Effector CD4-positive, alpha-beta T cell (primary cell): ENCODE results near the gene DNAJC8.

Experiments
- DNase-seq: peaks from one replicate; pipeline ENCODE4 v3.0.0-alpha.2; 2020

Gene DNAJC8

GRCh38 chr1:28249013-28249865 is 16.4 kb upstream of the DNAJC8 start:
- no peak for DNase-seq

GRCh38 chr1:28248273-28249012 is 15.6 kb upstream of the DNAJC8 start:
- DNase-seq = peak; percentile 75

DNA sequence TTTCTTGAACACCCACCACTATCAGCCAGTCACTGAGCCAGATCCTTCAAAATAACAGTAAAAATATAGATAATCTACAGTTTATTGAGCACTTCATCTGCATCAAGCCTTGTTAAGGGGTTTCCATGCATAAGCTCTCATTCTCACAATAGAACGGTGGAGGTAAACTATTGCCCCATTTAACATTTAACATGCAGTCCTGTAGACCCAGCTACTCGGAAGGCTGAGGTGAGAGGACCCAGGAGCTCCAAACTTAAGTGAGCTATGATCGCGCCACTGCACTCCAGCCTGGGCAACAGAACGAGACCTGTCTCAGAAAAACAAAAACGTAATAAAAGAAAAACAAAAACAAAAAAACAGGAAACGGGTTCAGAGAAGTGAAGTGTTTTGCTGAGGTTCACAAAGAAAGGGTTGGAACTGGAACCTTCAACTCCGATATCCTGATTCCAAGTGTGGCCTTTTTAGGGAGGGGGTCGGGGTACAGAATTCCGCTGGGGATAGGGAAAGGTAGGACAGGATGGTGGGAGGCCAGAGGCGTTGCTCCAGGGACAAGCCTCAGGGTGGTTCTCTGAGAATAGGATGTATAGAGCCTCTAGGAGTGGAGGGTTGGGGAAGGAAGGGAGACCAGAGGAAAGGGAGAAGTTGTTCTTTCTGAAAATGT is 14.9 kb upstream of the DNAJC8 start:
- DNase-seq = no peak

GRCh38 chr1:28246427-28246832 is 13.6 kb upstream of the DNAJC8 start:
- DNase-seq = peak; percentile 51

DNA sequence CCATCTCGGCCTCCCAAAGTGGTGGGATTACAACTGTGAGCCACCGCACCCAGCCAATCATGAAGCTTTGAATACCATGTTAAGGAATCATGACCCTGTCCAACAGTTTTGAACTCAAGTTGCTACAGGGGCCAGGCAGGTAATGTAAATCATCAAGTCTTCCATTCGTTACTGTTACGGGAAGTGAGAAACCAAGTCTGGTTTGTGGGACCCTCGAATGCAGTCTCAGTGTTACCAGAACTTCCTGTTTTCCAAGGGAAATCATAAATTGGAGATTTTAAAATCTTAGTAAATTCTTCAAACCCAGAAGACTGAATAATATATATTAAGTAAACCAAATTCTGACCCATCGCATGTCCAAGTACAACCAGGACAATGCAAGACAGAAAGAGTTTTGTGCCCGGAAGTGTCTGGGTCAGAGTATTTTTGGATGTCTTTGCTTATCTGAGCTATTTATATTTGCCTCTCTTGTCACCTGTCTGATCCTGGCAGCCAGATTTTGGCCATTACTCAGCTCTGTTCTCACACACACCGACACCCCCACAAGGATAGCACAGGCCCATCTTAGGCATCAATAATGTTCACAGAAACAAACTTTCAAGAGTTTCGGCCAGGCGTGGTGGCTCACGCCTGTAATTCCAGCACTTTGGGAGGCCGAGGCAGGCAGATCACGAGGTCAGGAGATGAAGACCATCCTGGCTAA is 11.9 kb upstream of the DNAJC8 start:
- no peak for DNase-seq

DNA sequence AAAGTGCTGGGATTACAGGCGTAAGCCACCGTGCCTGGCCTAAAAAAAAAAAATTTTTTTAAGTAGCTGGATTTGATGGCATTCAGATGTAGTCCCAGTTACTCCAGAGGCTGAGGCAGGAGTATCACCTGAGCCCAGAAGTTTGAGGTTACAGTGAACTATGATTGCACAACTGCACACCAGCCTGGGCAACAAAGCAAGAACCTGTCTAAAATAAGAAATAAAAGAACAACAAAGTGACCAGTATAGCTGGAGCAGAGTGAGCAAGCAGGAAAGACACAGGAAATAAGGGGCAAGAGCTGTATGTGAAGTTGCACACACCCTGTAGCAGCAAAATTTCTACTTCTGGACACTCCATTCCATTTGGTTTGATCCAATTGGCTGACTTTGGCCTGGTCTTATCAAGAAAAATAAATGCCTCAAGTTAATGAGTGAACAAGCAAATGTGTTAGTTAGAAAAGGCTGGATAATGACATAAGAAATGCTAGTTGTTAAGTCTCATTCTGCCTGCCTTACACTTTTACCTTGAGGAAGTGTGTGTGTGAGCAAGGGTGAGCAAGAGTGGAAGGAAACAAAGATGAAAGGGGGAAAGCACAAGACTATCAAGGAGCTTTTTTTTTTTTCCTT is 11.0 kb upstream of the DNAJC8 start:
- DNase-seq = no peak

DNA sequence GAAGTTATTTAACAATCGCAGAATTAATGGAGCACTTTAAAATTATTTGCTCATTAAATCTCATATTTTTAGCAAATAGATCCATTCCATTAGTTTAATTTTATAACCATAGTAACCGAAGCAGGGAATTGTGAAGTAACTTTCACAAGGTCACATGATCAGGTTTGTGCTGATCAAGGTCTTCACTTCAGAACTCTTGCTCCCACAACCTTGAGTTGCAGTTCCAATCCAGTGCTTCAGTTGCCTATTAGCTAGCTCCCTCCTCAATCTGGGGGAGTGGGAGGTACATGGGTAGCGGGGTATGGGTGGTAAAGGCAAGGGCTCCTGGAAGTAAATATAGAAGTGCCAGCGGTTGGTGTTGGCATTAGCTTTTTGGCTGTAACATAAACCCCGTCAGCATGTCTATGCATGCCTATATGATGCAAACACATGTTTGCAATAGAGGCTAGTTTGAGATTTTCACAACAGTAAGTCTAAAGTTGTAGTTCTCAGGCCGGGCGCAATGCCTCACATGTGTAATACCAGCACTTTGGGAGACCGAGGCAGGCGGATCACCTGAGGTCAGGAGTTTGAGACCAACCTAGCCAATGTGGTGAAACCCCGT is 8.9 kb upstream of the DNAJC8 start:
- DNase-seq = no peak

- DNase-seq = no peak
Observed at GRCh38 chr1:28240024-28240423, 7.2 kb upstream of the DNAJC8 start.

- no peak for DNase-seq
Observed at GRCh38 chr1:28239004-28239403, 6.2 kb upstream of the DNAJC8 start.

DNA sequence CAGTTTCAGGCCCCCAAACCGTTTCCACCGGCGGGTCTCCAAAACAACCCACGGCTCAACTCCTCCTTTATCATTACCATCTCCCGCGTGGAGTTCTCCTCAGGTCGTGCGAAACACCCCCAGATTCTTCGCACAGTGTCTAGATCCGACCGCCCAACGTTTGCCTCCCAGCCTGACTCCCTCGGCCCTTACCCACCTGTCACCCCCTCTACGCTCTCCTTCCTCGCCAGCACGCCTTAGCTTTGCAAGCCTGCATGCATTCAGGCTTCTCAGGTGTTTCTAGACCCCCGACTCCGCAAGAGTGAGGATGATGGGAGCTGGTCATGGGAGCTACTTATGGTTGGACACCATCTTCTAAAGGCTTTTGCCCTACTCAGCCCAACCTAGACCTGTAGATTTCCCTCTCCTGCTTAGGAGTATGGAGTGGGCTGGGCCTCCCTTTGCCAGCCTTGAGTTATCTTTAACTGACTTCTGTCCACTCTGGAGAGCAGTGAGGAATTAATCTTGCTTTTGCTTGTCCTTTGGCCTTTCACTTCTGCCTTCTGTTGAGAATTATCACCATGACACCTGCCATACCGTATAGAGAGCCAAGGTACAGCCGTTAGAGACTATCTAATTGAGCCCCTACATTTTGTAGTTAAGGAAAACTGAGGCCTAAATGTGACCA is 4.0 kb upstream of the DNAJC8 start:
- no peak for DNase-seq

DNA sequence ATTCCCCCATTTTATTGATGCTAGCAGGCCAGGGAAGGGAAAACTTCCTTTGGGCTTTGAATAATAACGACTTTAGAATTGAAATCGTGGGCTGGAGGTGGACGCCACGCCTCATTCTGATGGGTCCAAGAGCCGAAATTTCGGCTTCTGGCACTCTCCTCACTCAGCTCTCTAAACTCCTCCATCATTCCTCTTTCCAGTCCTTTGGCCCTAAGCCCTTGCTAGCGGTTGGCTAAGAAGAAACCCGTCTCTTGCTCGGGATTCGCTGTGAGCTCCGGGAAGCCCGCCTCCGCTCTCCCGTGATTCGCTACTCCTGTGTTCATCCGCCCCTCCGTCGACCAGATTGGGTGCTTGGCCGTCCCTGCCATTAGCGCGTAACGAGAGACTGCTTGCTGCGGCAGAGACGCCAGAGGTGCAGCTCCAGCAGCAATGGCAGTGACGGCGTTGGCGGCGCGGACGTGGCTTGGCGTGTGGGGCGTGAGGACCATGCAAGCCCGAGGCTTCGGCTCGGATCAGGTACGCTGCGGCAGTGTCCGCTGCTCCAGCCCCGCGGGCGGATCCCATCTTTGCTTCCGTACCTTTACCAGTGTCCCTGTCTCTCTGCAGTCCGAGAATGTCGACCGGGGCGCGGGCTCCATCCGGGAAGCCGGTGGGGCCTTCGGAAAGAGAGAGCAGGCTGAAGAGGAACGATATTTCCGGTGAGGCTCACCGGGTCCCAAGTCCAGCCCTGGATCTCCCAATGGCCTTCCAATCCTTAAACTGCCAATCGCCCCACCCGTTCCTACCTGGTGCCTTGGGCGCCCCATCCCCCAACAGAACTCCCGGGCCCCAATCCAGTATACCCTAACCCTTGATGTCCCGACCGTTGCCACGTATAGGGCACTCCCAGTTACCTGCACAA is 3.2 kb upstream of the DNAJC8 start, which contains the start of gene ATP5IF1:
TSS of gene ATP5IF1 (plus strand) at position 370 of the 901 bp plus-strand sequence. CDS start at position 430, 60 bp downstream.
- peak; percentile 95 for DNase-seq

DNA sequence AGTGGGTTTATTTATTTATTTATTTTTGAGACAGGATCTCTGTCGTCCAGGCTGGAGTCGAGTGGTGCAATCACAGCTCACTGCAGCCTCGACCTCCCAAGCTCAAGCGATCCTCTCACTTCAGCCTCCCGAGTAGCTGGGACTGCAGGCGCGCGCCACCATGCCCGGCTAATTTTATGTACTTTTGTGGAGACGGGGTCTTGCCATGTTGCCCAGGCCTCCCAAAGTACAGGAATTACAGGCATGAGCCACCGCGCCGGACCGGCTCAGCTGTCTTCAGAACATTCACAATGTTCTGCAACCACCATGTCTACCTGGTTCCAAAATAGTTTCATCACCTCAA is 406 bp upstream of the DNAJC8 start:
- no peak for DNase-seq

GRCh38 chr1:28229996-28230395 is 2.8 kb downstream of the DNAJC8 start:
- DNase-seq = no peak

GRCh38 chr1:28229089-28229488 is 3.7 kb downstream of the DNAJC8 start:
- no peak for DNase-seq

- no peak for DNase-seq
Observed at GRCh38 chr1:28213315-28213714, 19.5 kb downstream of the DNAJC8 start.

GRCh38 chr1:28209700-28210099 is 23.1 kb downstream of the DNAJC8 start:
- no peak for DNase-seq

DNA sequence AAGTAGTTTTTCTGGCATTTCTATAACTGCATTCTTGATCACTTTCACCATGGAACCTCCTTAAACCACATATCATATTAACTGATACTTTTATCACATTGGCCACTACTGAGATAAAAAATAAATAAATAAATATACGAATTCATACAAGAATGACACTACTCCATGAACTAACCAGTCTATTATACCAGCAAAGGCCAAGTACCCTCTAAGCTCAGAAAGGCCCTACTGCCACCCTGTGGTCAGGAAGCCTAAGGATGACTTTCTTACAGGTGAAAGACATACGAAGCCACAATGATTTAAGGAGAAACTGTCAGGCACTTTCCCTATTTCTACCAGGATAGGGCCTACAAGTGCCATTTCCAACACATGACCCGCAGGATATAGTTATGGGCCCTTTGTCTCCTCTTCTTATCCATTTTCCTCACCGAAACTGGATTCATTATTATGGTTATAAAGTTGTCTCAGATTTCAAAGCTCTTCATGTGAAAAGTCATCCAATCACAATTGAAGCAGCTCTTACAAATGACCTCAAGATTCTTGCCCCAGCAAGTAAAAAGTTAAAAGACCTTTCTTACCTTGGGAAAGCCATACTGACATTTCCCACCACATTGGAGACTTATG is 23.9 kb downstream of the DNAJC8 start:
- DNase-seq = peak; percentile 43

DNA sequence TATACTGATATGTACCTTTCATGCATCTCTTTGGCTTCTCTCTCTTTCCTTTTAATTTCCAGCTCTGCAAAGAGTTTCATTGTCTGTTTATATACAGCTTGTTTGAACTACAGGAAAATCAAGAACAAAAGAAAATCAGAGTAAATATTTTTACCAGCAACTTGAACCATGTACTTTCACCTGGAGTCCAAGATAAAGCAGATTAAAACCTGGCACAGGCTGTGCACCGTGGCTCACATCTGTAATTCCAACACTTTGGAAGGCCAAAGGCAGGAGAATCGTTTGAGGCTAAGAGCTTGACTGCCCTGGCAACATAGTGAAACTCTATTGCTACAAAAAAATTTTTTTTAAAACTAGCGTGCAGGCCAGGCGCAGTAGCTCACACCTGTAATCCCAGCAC is 27.6 kb downstream of the DNAJC8 start:
- DNase-seq = no peak

- DNase-seq = no peak
Observed at GRCh38 chr1:28200234-28200873, 32.5 kb downstream of the DNAJC8 start.
